Bronchial epithelial cell (primary cell): ENCODE data around the gene RHBDD2. TPM values are rescaled to one million over a fixed set of nuclear protein-coding genes. Genes with fewer than 3 reads are reported as not detected.
A peak's percentile ranks its signal among the peaks of the same experiment; 100 is the strongest.
"Not testable (repeated sequence)": the region's sequence is repeated elsewhere in the genome, so short reads cannot be mapped to it uniquely, and the experiment has no call there.

ENCODE experiments used
- DNase-seq: peaks from one replicate; pipeline ENCODE4 v3.0.0-alpha.2; 2010; ENCODE audit warnings: low read depth
- FAIRE-seq: peaks from 2 replicates; lab custom pipeline; 2011; peaks lifted over from hg19 to GRCh38; lab: Jason Lieb, UNC
- H3K27me3 ChIP-seq: 2 replicates; pipeline ENCODE4 v1.5.1; 2011; ENCODE audit warnings: low read length; ENCODE audit not compliant: control insufficient read depth, insufficient read depth
- H3K36me3 ChIP-seq: 2 replicates; pipeline ENCODE4 v1.5.1; 2011; ENCODE audit warnings: low read length; ENCODE audit not compliant: control insufficient read depth, insufficient read depth
- H3K4me3 ChIP-seq: 2 replicates; pipeline ENCODE4 v1.5.1; 2011; ENCODE audit warnings: mild to moderate bottlenecking, low read depth, low read length, control low read depth
- total RNA-seq: library from RNA; depleted of rRNA; stranded (reverse); fragments of >200 nt; gene quantifications from 2 replicates; pipeline ENCODE4 v1.2.1, GENCODE V29; 2014
- TF ChIP-seq, protein P1 (sequence below): IDR thresholded peaks from 2 replicates; pipeline ENCODE4 v1.5.1; 2011; ENCODE audit warnings: mild to moderate bottlenecking, moderate library complexity, low read length, control low read depth, inconsistent platforms; ENCODE audit not compliant: insufficient read depth, severe bottlenecking

Gene RHBDD2
- total RNA-seq, 1 donor from 2014 or later, result 10.8 TPM

DNA sequence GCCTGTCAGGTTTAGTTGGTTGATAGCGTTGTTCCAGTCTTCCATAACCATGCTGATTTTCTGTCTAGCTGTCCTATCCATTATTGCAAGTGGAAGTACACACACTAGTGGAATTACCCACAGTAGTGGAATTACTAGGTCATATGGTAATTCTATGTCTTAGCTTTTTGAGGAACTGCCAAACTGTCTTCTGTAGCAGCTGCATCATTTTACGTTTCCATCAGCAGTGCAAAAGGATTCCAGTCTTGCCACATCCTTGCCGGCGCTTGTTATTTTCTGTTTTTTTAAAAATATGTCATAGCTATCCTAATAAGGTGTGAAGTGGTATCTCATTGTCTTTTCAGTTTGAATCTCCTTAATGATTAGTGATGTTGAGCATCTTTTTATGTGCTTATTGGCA, 17.2 kb upstream of the RHBDD2 start:
- Histone ChIP-seq H3K27me3 (no peaks in the 10 kb centered on the region), H3K4me3 (no peak overlapping the region), H3K36me3 (no peaks in the 10 kb centered on the region)
- TF ChIP-seq, protein P1, sequence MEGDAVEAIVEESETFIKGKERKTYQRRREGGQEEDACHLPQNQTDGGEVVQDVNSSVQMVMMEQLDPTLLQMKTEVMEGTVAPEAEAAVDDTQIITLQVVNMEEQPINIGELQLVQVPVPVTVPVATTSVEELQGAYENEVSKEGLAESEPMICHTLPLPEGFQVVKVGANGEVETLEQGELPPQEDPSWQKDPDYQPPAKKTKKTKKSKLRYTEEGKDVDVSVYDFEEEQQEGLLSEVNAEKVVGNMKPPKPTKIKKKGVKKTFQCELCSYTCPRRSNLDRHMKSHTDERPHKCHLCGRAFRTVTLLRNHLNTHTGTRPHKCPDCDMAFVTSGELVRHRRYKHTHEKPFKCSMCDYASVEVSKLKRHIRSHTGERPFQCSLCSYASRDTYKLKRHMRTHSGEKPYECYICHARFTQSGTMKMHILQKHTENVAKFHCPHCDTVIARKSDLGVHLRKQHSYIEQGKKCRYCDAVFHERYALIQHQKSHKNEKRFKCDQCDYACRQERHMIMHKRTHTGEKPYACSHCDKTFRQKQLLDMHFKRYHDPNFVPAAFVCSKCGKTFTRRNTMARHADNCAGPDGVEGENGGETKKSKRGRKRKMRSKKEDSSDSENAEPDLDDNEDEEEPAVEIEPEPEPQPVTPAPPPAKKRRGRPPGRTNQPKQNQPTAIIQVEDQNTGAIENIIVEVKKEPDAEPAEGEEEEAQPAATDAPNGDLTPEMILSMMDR, result no peak
- FAIRE-seq (no peak), DNase-seq (no peak)

GRCh38 chr7:75864251-75864650, 14.6 kb upstream of the RHBDD2 start:
- not testable (repeated sequence) for FAIRE-seq

GRCh38 chr7:75866114-75866488, 12.7 kb upstream of the RHBDD2 start:
- Histone ChIP-seq H3K27me3 (no peaks in the 10 kb centered on the region), H3K4me3 (no peak overlapping the region), H3K36me3 (no peaks in the 10 kb centered on the region)
- DNase-seq, result no peak
- FAIRE-seq, result no peak
- TF ChIP-seq, protein P1, result no peak

More at GRCh38 chr7:75864251-75864650, 14.6 kb upstream of the RHBDD2 start:
- DNase-seq, H3K27me3 ChIP-seq, H3K4me3 ChIP-seq, H3K36me3 ChIP-seq: not testable (repeated sequence)

- FAIRE-seq, result peak; percentile 32
- peak; percentile 61 for DNase-seq
- TF ChIP-seq, protein P1, result peak; percentile 100
- Histone ChIP-seq H3K36me3 (no peaks in the 10 kb centered on the region), H3K27me3 (no peaks in the 10 kb centered on the region), H3K4me3 (no peak overlapping the region)
These were observed 12.1 kb upstream of the RHBDD2 start for GRCh38 chr7:75866489-75867389.

DNA sequence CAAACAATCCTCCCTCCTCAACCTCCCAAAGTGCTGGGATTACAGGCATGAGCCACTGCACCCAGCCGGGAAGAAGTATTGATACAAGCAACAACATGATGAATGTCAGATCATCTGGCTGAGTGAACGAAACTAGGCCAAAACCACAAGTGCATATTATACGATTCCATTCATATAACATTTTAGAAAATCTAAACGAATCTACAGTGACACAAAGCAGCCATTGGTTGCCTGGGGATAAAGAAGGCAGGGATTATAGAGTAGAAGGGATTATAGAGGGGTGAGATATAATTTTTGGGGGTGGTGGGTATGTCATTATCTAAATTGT, 11.5 kb upstream of the RHBDD2 start:
- Histone ChIP-seq H3K4me3 (no peak overlapping the region), H3K27me3 (no peaks in the 10 kb centered on the region), H3K36me3 (no peaks in the 10 kb centered on the region)
- TF ChIP-seq, protein P1, result no peak
- FAIRE-seq (no peak), DNase-seq (no peak)

GRCh38 chr7:75868153-75868552, 10.7 kb upstream of the RHBDD2 start:
- Histone ChIP-seq H3K4me3 (no peak overlapping the region), H3K27me3 (no peaks in the 10 kb centered on the region), H3K36me3 (no peaks in the 10 kb centered on the region)
- FAIRE-seq, result no peak
- TF ChIP-seq, protein P1, result no peak
- no peak for DNase-seq
